Smooth muscle cell (in vitro differentiated cells): ENCODE results near the gene CLEC6A. TPM values are rescaled to one million over a fixed set of nuclear protein-coding genes. Genes with fewer than 3 reads are reported as not detected.

ENCODE experiments used
- DNase-seq: peaks from one replicate; lab custom pipeline; 2025; ENCODE audit not compliant: unreplicated experiment; lab: John Stamatoyannopoulos, UW
- H2AFZ ChIP-seq: fragments of 200-600 bp; sonication (generic); 2 replicates; pipeline ENCODE4 v1.6.0; 2016; ENCODE audit warnings: antibody characterized with exemption, low read depth, mild to moderate bottlenecking
- H3F3A ChIP-seq: fragments of 200-600 bp; sonication (generic); 2 replicates; pipeline ENCODE4 v1.6.0; 2017; ENCODE audit warnings: antibody characterized with exemption, low read depth
- H3K27ac ChIP-seq: fragments of 200-600 bp; sonication (generic); 2 replicates; pipeline ENCODE4 v1.5.1; 2016; ENCODE audit warnings: low read depth, mild to moderate bottlenecking
- H3K27me3 ChIP-seq: fragments of 200-600 bp; sonication (generic); 2 replicates; pipeline ENCODE4 v1.6.1; 2016; ENCODE audit warnings: low read depth, mild to moderate bottlenecking
- H3K36me3 ChIP-seq: fragments of 200-600 bp; sonication (generic); 2 replicates; pipeline ENCODE4 v1.5.1; 2016; ENCODE audit warnings: low read depth
- H3K4me1 ChIP-seq: fragments of 200-600 bp; sonication (generic); 2 replicates; pipeline ENCODE4 v1.5.1; 2016; ENCODE audit warnings: low read depth
- H3K4me2 ChIP-seq: fragments of 200-600 bp; sonication (generic); 2 replicates; pipeline ENCODE4 v1.6.0; 2016; ENCODE audit warnings: mild to moderate bottlenecking
- H3K4me3 ChIP-seq: fragments of 200-600 bp; sonication (generic); 2 replicates; pipeline ENCODE4 v1.5.1; 2016; ENCODE audit warnings: mild to moderate bottlenecking
- H3K79me2 ChIP-seq: fragments of 200-600 bp; sonication (generic); 2 replicates; pipeline ENCODE4 v1.6.0; 2016; ENCODE audit warnings: low read depth, mild to moderate bottlenecking
- H3K9ac ChIP-seq: fragments of 200-600 bp; sonication (generic); 2 replicates; pipeline ENCODE4 v1.6.0; 2016; ENCODE audit warnings: low read depth
- H3K9me3 ChIP-seq: fragments of 200-600 bp; sonication (generic); replicated peaks from 2 replicates; pipeline ENCODE4 v1.5.1; 2016; ENCODE audit warnings: low read depth
- H4K20me1 ChIP-seq: fragments of 200-600 bp; sonication (generic); 2 replicates; pipeline ENCODE4 v1.6.0; 2016; ENCODE audit warnings: low read depth
- WGBS: methylation state at CpG from one replicate; pipeline ENCODE4 v1.1.7; 2016; ENCODE audit warnings: low lambda C conversion rate; 5-methylcytosine and 5-hydroxymethylcytosine counted together
- polyA plus RNA-seq: library from polyadenylated mRNA; unstranded; fragments of >200 nt; fragmentation: Nextera tagmentation; extraction: Ambion mirVana; gene quantifications from 2 replicates; pipeline ENCODE4 v1.2.1, GENCODE V29; 2016
- total RNA-seq: library from RNA; depleted of rRNA; stranded (reverse); fragments of >200 nt; gene quantifications from 2 replicates; pipeline ENCODE4 v1.2.3, GENCODE V29; 2014
- TF ChIP-seq, protein P1 (sequence below): fragments of 200-600 bp; sonication (generic); IDR thresholded peaks from 2 replicates; pipeline ENCODE4 v1.5.1; 2017; ENCODE audit warnings: borderline replicate concordance, mild to moderate bottlenecking, antibody characterized with exemption; ENCODE audit not compliant: insufficient read depth, poor library complexity, severe bottlenecking

CLEC6A gene
- total and polyA plus RNA-seq, 2 experiments from 2014 or later, result not detected

- Histone ChIP-seq H2AFZ (no peak overlapping the region), H3K9me3 (no peaks in the 10 kb centered on the region), H4K20me1 (no peaks in the 10 kb centered on the region), H3F3A (no peaks in the 10 kb centered on the region), H3K4me2 (no peak overlapping the region), H3K79me2 (no peaks in the 10 kb centered on the region), H3K36me3 (no peaks in the 10 kb centered on the region), H3K9ac (no peak overlapping the region), H3K27ac (no peak overlapping the region), H3K4me1 (no peaks in the 10 kb centered on the region), H3K27me3 (no peaks in the 10 kb centered on the region), H3K4me3 (no peak overlapping the region)
- DNase-seq, result no peak
- TF ChIP-seq, protein P1, sequence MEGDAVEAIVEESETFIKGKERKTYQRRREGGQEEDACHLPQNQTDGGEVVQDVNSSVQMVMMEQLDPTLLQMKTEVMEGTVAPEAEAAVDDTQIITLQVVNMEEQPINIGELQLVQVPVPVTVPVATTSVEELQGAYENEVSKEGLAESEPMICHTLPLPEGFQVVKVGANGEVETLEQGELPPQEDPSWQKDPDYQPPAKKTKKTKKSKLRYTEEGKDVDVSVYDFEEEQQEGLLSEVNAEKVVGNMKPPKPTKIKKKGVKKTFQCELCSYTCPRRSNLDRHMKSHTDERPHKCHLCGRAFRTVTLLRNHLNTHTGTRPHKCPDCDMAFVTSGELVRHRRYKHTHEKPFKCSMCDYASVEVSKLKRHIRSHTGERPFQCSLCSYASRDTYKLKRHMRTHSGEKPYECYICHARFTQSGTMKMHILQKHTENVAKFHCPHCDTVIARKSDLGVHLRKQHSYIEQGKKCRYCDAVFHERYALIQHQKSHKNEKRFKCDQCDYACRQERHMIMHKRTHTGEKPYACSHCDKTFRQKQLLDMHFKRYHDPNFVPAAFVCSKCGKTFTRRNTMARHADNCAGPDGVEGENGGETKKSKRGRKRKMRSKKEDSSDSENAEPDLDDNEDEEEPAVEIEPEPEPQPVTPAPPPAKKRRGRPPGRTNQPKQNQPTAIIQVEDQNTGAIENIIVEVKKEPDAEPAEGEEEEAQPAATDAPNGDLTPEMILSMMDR, result no peak
These were observed 19.9 kb downstream of the CLEC6A start for GRCh38 chr12:8475508-8476203.

DNA sequence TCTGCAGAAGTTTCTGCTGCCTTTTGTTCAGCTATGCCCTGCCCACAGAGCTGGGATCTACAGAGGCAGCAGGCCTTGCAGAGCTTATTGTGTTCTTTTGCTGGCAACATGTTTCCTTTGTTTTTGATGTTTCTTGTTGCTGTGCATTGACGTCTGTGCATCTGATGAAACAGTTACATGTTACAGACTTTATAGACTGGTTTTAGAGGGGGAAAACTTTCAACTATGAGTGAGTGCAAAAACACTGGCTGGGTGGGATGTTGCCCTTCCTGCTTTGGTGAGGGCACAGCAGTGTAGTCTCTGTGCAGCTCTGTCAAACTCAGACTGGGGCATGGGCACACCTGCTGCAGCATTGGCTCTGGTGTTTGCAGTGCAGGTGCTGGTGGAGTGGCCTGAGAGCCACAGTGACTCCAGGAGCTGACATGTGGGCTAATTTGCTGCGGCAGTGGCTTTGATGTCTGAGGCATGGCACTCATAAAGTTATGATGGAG lies 26.9 kb downstream of the CLEC6A start:
- H3K4me1 ChIP-seq, result peaks cover 3% of the 10 kb centered on the region
- no peak overlapping the region for H2AFZ ChIP-seq
- no peaks in the 10 kb centered on the region for H3K27me3 ChIP-seq
- H4K20me1 ChIP-seq, result no peaks in the 10 kb centered on the region
- H3K4me3 ChIP-seq, result no peak overlapping the region
- no peaks in the 10 kb centered on the region for H3K9me3 ChIP-seq
- no peaks in the 10 kb centered on the region for H3F3A ChIP-seq
- no peak for DNase-seq
- 90% methylated on average over 2 of the region's 2 CpGs for WGBS
- H3K9ac ChIP-seq, result no peak overlapping the region
- no peaks in the 10 kb centered on the region for H3K36me3 ChIP-seq
- TF ChIP-seq, protein P1, result no peak
- no peaks in the 10 kb centered on the region for H3K79me2 ChIP-seq
- no peak overlapping the region for H3K4me2 ChIP-seq
- H3K27ac ChIP-seq, result no peak overlapping the region

- H3K79me2 ChIP-seq, result no peaks in the 10 kb centered on the region
- H3K4me1 ChIP-seq, result peaks cover 3% of the 10 kb centered on the region
- no peaks in the 10 kb centered on the region for H4K20me1 ChIP-seq
- H3K4me2 ChIP-seq, result no peak overlapping the region
- H3K9me3 ChIP-seq, result no peaks in the 10 kb centered on the region
- no peaks in the 10 kb centered on the region for H3F3A ChIP-seq
- no peak overlapping the region for H3K9ac ChIP-seq
- H2AFZ ChIP-seq, result no peak overlapping the region
- H3K36me3 ChIP-seq, result no peaks in the 10 kb centered on the region
- TF ChIP-seq, protein P1, result no peak
- H3K27me3 ChIP-seq, result no peaks in the 10 kb centered on the region
- H3K27ac ChIP-seq, result no peak overlapping the region
- DNase-seq, result no peak
- H3K4me3 ChIP-seq, result no peak overlapping the region
These were observed 27.3 kb downstream of the CLEC6A start for GRCh38 chr12:8483079-8483478.
